GM15510 (cell line): Measurements from ENCODE around the gene AGBL4.

Experiments
- POLR2A ChIP-seq: IDR thresholded peaks from 3 replicates; pipeline ENCODE4 v1.6.1; 2011; ENCODE audit warnings: borderline replicate concordance; ENCODE audit not compliant: insufficient read length; ENCODE audit errors: extremely low read depth

AGBL4 gene

GRCh38 chr1:49050041-49050440 lies 973.7 kb downstream of the AGBL4 start:
- no peak for TF ChIP-seq POLR2A

GRCh38 chr1:49048188-49048587 lies 975.6 kb downstream of the AGBL4 start:
- no peak for TF ChIP-seq POLR2A

GRCh38 chr1:49046305-49046704 lies 977.4 kb downstream of the AGBL4 start:
- no peak for TF ChIP-seq POLR2A

GRCh38 chr1:49045371-49045770 lies 978.4 kb downstream of the AGBL4 start:
- no peak for TF ChIP-seq POLR2A

DNA sequence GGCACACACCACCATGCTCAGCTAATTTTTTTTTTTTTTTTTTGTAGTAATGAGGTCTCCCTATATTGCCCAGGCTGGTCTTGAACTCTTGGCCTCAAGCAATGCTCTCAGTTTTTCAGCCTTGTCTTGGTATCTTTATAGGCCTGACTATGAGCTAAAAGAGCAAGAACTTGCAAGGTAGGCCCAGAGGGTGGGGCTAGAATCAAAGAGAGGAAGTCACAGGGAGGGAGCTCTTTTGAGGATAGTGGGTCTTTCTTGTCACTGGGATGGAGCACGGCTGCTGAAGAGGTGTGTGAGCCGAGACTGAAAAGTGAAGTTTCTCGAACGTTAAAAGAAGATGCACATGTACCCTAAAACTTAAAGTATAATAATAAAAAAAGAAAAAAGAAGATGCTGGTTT lies 987.1 kb downstream of the AGBL4 start:
- TF ChIP-seq POLR2A, result no peak

GRCh38 chr1:49028396-49028795 lies 995.4 kb downstream of the AGBL4 start:
- no peak for TF ChIP-seq POLR2A

GRCh38 chr1:49026230-49026811 lies 997.4 kb downstream of the AGBL4 start:
- TF ChIP-seq POLR2A, result no peak

DNA sequence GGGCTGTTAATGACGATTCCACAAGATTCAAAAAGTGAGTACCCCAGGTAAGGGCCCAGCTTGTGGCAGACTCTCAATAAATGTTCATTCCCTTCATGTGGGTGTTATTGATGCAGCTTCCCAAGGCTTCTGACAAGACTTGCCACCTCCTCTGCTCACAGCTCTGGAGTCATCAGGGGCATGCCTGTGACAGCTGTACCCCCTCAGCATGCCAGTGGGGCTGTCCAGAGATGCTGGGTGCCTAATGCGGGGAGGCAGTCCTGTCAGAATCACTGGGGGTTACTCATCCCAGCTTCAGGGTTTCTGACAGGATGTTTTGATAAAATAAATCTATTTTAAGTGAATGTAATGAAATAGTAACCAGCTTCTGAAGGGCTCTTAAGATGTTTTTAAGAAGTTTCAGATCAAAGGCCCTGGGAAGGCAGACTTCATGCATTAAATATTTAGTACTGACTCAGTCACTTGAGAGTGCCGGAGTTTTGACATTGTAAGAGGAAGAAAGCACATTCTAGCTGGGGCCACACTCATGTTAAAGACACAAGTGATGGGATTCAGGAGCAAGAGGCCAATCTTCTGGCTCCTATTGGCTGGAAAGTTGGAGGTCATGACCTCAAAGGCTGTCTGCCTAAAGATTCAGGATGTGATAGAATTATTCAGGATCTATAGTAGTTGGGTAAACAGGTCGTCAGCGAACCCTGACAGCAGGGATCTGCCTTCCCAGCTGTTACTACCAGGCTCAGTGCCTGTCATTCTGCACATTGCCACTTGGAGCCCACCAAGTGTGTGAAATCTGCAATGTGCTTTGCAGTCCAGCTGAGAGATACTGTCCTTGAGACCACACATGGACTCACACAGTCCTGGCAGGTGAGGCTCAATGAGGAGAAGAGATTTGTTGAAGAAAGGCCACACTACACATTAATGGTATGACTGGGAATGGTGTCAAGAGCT lies 1007.5 kb downstream of the AGBL4 start:
- no peak for TF ChIP-seq POLR2A

GRCh38 chr1:49013079-49013478 lies 1010.7 kb downstream of the AGBL4 start:
- no peak for TF ChIP-seq POLR2A

DNA sequence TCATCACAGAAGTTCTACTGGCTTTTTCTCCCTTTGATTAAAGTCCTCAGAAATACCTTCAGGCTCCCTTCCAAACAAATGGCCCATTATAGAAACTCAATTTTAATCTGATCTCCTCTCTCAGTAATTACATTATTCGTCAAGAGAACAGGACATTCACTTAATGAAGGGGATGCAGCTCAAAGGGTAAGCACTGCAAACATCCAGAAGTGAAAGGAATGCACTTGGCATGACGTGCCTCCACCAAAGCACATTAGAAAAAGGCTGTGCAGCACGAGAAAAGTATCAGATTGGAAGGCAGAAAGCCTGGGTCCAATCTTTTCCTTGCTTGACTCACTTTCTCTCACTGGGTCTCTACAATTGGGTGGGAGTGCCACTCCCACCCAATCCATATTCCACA lies 1024.4 kb downstream of the AGBL4 start:
- no peak for TF ChIP-seq POLR2A

DNA sequence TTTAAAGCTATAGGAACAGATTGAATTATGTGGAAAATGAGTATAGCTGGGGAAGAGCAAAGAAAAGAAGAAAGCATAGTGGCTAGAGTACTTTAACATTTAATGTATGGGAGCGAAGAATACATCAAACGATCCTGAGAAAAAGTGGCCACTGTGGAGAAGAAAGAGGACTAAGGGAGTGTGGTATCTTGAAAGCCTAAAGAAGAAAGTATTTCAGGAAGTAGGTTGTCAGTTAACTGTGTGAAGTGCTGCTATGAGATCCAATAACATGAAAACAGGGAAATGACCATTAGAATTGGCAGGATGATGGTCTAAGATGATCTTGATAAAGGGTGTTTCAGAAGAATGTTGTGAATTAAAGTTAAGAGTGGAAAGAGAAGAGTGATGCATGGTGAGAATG lies 1027.4 kb downstream of the AGBL4 start:
- TF ChIP-seq POLR2A, result no peak

- TF ChIP-seq POLR2A, result no peak
These were observed 1035.0 kb downstream of the AGBL4 start for GRCh38 chr1:48988633-48989197.

GRCh38 chr1:48979940-48980339 lies 1043.8 kb downstream of the AGBL4 start:
- TF ChIP-seq POLR2A, result no peak

GRCh38 chr1:48978413-48978812 lies 1045.3 kb downstream of the AGBL4 start:
- TF ChIP-seq POLR2A, result no peak

DNA sequence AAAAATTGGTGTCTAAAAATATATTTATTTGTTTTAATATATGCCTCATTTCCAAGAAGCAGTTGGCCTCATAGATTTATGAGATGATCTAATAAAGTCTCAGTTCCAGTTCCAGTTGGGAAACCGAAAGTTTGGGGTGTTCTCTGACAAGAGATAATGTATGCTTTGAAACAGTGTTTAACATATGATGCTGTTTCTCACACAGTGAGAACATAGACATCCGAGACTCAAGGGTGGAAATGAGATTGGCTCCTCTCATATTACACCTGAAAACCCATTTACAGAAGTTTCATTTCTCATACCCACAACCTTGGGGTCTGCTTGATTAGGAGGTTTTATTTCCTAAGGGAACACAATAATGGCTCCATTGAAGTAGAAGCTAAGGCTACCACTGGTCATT lies 1046.5 kb downstream of the AGBL4 start:
- no peak for TF ChIP-seq POLR2A

GRCh38 chr1:48969971-48970370 lies 1053.8 kb downstream of the AGBL4 start:
- no peak for TF ChIP-seq POLR2A

GRCh38 chr1:48967318-48967717 lies 1056.4 kb downstream of the AGBL4 start:
- no peak for TF ChIP-seq POLR2A

DNA sequence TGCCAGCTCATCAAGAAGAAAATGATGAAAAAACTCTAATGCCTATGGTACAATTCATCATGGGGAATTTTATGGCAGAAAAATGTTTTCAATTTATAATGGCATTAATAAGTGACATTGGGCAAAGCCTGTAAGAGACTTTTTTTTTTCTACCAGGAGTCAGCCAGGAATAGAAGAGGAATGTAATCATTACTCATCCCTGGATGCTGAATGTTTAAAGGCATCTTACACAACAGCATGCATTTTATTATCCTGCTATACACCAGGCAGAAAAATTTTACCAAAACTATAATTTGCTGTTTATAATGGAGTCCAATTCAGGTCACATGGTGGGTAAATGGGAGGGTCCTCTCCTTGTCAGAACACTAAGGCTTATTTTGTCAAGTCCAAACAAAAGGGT lies 1057.2 kb downstream of the AGBL4 start:
- TF ChIP-seq POLR2A, result no peak
